OCI-LY1 (cell line): ENCODE data around the gene RLN3.
A peak's percentile ranks its signal among the peaks of the same experiment; 100 is the strongest.

Experiments
- H2AFZ ChIP-seq: fragments of 200-600 bp; sonication (generic), shearing (Covaris generic); 2 replicates; pipeline ENCODE4 v1.6.0; 2014; ENCODE audit warnings: antibody characterized with exemption, mild to moderate bottlenecking, low read length
- H3F3A ChIP-seq: fragments of 200-600 bp; sonication (generic), shearing (Covaris generic); 2 replicates; pipeline ENCODE4 v1.6.0; 2014; ENCODE audit warnings: mild to moderate bottlenecking, antibody characterized with exemption, low read length, moderate library complexity; ENCODE audit not compliant: insufficient read depth
- H3K27ac ChIP-seq: fragments of 200-600 bp; sonication (generic); 2 replicates; pipeline ENCODE4 v1.5.1; 2014; ENCODE audit warnings: low read length, mixed run types, mild to moderate bottlenecking, low read depth; ENCODE audit not compliant: poor library complexity, severe bottlenecking
- H3K27me3 ChIP-seq: fragments of 200-600 bp; sonication (generic); 2 replicates; pipeline ENCODE4 v1.6.0; 2014; ENCODE audit warnings: antibody characterized with exemption, mild to moderate bottlenecking, low read length, moderate library complexity; ENCODE audit not compliant: insufficient read depth
- H3K36me3 ChIP-seq: fragments of 200-600 bp; sonication (generic); 2 replicates; pipeline ENCODE4 v1.6.1; 2014; ENCODE audit warnings: mild to moderate bottlenecking, antibody characterized with exemption, low read length, moderate library complexity, mixed read lengths; ENCODE audit not compliant: insufficient read depth
- H3K4me1 ChIP-seq: fragments of 200-600 bp; sonication (generic); 2 replicates; pipeline ENCODE4 v1.5.1; 2014; ENCODE audit warnings: mild to moderate bottlenecking, low read length, moderate library complexity; ENCODE audit not compliant: insufficient read depth, severe bottlenecking
- H3K4me2 ChIP-seq: fragments of 200-600 bp; sonication (generic), shearing (Covaris generic); 2 replicates; pipeline ENCODE4 v1.6.1; 2014; ENCODE audit warnings: low read length
- H3K4me3 ChIP-seq: fragments of 200-600 bp; sonication (generic); 2 replicates; pipeline ENCODE4 v1.5.1; 2014; ENCODE audit warnings: low read length, low read depth, mild to moderate bottlenecking, mixed read lengths; ENCODE audit not compliant: poor library complexity, severe bottlenecking
- H3K79me2 ChIP-seq: fragments of 200-600 bp; shearing (Covaris generic); 2 replicates; pipeline ENCODE4 v1.6.1; 2016; ENCODE audit warnings: mixed run types, low read length, mixed read lengths; ENCODE audit not compliant: insufficient read depth
- H3K9ac ChIP-seq: fragments of 200-600 bp; sonication (generic), shearing (Covaris generic); 2 replicates; pipeline ENCODE4 v1.6.1; 2014; ENCODE audit warnings: mild to moderate bottlenecking, low read length, mixed read lengths
- H3K9me2 ChIP-seq: fragments of 200-600 bp; sonication (generic), shearing (Covaris generic); 2 replicates; pipeline ENCODE4 v1.6.1; 2014; ENCODE audit warnings: low read depth, mild to moderate bottlenecking, low read length, mixed read lengths
- H3K9me3 ChIP-seq: fragments of 200-600 bp; shearing (Covaris generic); 2 replicates; pipeline ENCODE4 v1.6.1; 2014; ENCODE audit warnings: low read length, mixed read lengths
- H4K20me1 ChIP-seq: fragments of 200-600 bp; sonication (generic), shearing (Covaris generic); 2 replicates; pipeline ENCODE4 v1.6.0; 2016; ENCODE audit warnings: mild to moderate bottlenecking, low read length; ENCODE audit not compliant: insufficient read depth
- EZH2 ChIP-seq: fragments of 200-600 bp; sonication (generic), shearing (Covaris generic); IDR thresholded peaks from 2 replicates; pipeline ENCODE4 v1.8.0; 2017; ENCODE audit warnings: borderline replicate concordance, mixed run types, mild to moderate bottlenecking, antibody characterized with exemption, low read length, moderate library complexity, mixed read lengths
- TF ChIP-seq, protein P1 (sequence below): fragments of 200-600 bp; sonication (generic), shearing (Covaris generic); IDR thresholded peaks from 2 replicates; pipeline ENCODE4 v1.5.1; 2017; ENCODE audit warnings: mild to moderate bottlenecking, antibody characterized with exemption, low read length, moderate library complexity, mixed read lengths

Gene RLN3

DNA sequence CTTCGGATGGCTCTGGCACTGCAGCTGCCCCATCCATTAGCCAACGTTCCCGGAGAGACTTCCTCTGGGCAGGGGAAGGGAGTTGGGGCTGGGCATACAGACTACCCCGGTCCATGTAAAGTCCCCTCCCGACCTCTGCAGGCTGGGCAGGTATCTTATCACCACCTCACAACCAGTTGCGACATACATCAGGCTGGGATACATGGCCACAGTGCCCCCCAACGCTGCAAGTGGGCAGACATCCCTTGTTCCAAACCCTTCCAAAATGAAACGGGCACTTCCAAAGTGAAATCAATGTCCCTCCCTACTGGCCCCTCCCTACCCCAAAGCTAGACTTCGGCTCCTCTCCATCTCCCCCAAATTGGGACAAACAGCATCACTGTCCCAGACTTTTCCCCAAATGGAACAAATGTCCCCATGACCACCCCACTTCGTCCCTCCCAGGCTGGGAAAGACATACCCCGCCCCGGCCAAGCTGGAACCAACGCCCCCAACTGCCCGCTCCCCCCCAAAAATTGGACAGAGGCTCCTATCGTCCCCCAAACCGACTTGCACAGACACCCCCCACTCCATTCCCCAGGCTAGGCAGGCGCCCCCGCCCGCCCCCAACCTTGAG is 28.9 kb downstream of the RLN3 start:
- H3K9me2 ChIP-seq, result no peaks in the 10 kb centered on the region
- H3K79me2 ChIP-seq, result no peaks in the 10 kb centered on the region
- no peak overlapping the region for H3K4me2 ChIP-seq
- H2AFZ ChIP-seq, result no peak overlapping the region
- H3K27ac ChIP-seq, result no peak overlapping the region
- H3K27me3 ChIP-seq, result peaks cover 5% of the 10 kb centered on the region; the same call in 1 of the 2 replicates
- H3F3A ChIP-seq, result no peaks in the 10 kb centered on the region
- no peak for TF ChIP-seq EZH2
- TF ChIP-seq, protein P1, sequence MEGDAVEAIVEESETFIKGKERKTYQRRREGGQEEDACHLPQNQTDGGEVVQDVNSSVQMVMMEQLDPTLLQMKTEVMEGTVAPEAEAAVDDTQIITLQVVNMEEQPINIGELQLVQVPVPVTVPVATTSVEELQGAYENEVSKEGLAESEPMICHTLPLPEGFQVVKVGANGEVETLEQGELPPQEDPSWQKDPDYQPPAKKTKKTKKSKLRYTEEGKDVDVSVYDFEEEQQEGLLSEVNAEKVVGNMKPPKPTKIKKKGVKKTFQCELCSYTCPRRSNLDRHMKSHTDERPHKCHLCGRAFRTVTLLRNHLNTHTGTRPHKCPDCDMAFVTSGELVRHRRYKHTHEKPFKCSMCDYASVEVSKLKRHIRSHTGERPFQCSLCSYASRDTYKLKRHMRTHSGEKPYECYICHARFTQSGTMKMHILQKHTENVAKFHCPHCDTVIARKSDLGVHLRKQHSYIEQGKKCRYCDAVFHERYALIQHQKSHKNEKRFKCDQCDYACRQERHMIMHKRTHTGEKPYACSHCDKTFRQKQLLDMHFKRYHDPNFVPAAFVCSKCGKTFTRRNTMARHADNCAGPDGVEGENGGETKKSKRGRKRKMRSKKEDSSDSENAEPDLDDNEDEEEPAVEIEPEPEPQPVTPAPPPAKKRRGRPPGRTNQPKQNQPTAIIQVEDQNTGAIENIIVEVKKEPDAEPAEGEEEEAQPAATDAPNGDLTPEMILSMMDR, result no peak
- no peaks in the 10 kb centered on the region for H4K20me1 ChIP-seq
- H3K9me3 ChIP-seq, result no peaks in the 10 kb centered on the region
- no peaks in the 10 kb centered on the region for H3K36me3 ChIP-seq
- no peak overlapping the region for H3K4me3 ChIP-seq
- H3K9ac ChIP-seq, result no peak overlapping the region
- H3K4me1 ChIP-seq, result no peaks in the 10 kb centered on the region

DNA sequence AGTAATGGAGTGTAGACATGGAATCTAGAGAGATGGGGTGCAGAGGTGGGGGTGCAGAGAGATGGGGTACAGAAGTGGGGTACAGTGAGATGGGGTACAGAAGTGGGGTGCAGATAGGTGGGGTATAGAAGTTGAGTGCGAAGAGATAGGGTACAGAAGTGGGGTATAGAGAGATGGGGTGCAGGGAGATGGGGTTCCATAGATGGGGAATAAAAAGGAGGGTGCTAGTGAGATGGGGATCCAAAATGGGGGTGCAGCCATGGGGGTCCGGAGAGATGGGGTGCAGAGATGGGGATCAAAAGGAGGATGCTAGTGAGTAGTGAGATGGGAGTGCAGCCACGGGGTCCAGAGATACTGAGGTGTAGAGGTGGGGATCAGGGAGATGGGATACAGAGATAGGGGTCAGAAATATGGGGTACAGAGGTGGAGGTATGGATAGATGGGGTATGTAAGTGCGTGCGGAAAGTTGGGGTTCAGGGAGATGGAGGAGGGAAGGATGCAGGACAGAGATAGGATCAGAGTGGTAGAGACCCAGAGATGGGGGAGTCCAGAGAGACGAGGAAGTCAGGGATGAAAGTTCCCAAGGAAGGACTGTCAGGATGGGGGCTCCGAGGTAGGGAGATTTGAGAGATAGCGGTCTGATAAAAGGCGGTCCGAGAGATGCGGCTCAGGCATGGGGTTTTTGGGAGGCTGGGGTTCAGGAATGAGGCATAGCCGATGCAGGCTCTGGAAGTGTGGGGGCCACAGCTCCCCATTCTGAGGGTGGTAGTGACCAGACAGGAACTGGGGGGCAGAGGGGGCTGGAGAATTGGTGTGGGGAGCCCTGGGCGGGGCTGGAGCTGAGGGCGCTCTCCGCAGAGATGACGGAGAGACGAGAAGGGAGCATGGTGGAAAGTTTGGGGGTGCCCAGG is 30.5 kb downstream of the RLN3 start:
- Histone ChIP-seq H3K4me1 (no peaks in the 10 kb centered on the region), H3K36me3 (no peaks in the 10 kb centered on the region), H3K27me3 (peaks cover 5% of the 10 kb centered on the region; the same call in 1 of the 2 replicates), H2AFZ (no peak overlapping the region), H3K9me3 (no peaks in the 10 kb centered on the region), H3K9ac (no peak overlapping the region), H3K4me3 (no peak overlapping the region), H4K20me1 (no peaks in the 10 kb centered on the region), H3K4me2 (no peak overlapping the region), H3K27ac (no peak overlapping the region), H3K79me2 (no peaks in the 10 kb centered on the region), H3F3A (no peaks in the 10 kb centered on the region), H3K9me2 (no peaks in the 10 kb centered on the region)
- no peak for TF ChIP-seq EZH2
- TF ChIP-seq, protein P1, result no peak

DNA sequence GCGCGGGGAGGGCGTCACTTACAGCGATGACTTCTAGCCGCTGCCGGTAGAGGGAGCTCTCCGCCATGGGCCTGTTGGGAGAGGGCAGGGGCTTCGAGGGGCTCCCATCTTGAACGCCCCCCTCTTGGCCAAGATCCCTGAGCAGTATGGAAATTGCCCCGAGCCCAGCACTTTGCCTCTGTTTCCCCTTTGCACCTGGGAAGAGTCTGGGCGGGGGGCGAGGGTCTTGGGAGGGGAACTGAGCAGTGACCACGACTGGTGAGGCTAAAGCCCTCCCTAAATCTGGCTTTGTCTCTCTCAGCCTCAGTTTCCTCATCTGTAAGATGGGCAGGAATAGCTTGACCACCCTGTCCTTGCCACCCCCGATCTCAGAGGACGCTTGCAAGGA is 31.1 kb downstream of the RLN3 start:
- Histone ChIP-seq H3K27me3 (peaks cover 5% of the 10 kb centered on the region; the same call in 1 of the 2 replicates), H3K36me3 (no peaks in the 10 kb centered on the region), H3K79me2 (no peaks in the 10 kb centered on the region), H3K9me2 (no peaks in the 10 kb centered on the region), H3K4me3 (no peak overlapping the region), H3K9ac (no peak overlapping the region), H3K4me1 (no peaks in the 10 kb centered on the region), H4K20me1 (no peaks in the 10 kb centered on the region), H2AFZ (no peak overlapping the region), H3K27ac (no peak overlapping the region), H3K9me3 (no peaks in the 10 kb centered on the region), H3K4me2 (no peak overlapping the region), H3F3A (no peaks in the 10 kb centered on the region)
- TF ChIP-seq EZH2, result no peak
- TF ChIP-seq, protein P1, result peak; percentile 88
